ENCODE measurements around the gene NFU1.
A peak's percentile ranks its signal among the peaks of the same experiment; 100 is the strongest.

Gene NFU1

GRCh38 chr2:69416147-69416546 is 21.1 kb downstream of the NFU1 start:
- Histone ChIP-seq H3K9ac (ENCODE audit: low read length) (no peak overlapping the region), H3K36me3 (ENCODE audit: control insufficient read depth, insufficient read depth, low read length, severe bottlenecking) (peaks cover 83% of the 10 kb centered on the region), H3K27me3 (replicated peaks; ENCODE audit: control insufficient read depth, insufficient read depth, low read length) (no peaks in the 10 kb centered on the region), H3K4me1 (ENCODE audit: control insufficient read depth, insufficient read depth, low read length) (no peaks in the 10 kb centered on the region), H3K4me3 (ENCODE audit: low read length) (no peak overlapping the region), H3K9me3 (ENCODE audit: control insufficient read depth, low read length) (no peaks in the 10 kb centered on the region)
- no peak for DNase-seq (ENCODE audit: low read depth)

GRCh38 chr2:69411120-69411519 is 26.1 kb downstream of the NFU1 start:
- Histone ChIP-seq H3K9ac (ENCODE audit: low read length) (no peak overlapping the region), H3K36me3 (ENCODE audit: control insufficient read depth, insufficient read depth, low read length, severe bottlenecking) (peaks cover 75% of the 10 kb centered on the region), H3K27me3 (replicated peaks; ENCODE audit: control insufficient read depth, insufficient read depth, low read length) (no peaks in the 10 kb centered on the region), H3K9me3 (ENCODE audit: control insufficient read depth, low read length) (no peaks in the 10 kb centered on the region), H3K4me1 (ENCODE audit: control insufficient read depth, insufficient read depth, low read length) (no peaks in the 10 kb centered on the region), H3K4me3 (ENCODE audit: low read length) (no peak overlapping the region)
- DNase-seq (ENCODE audit: low read depth) = no peak

GRCh38 chr2:69405306-69405705 is 31.9 kb downstream of the NFU1 start:
- no peaks in the 10 kb centered on the region for H3K4me1 ChIP-seq (ENCODE audit: control insufficient read depth, insufficient read depth, low read length)
- no peak overlapping the region for H3K4me3 ChIP-seq (ENCODE audit: low read length)
- H3K27me3 ChIP-seq (replicated peaks; ENCODE audit: control insufficient read depth, insufficient read depth, low read length) = no peaks in the 10 kb centered on the region
- peaks cover 77% of the 10 kb centered on the region for H3K36me3 ChIP-seq (ENCODE audit: control insufficient read depth, insufficient read depth, low read length, severe bottlenecking)
- no peak overlapping the region for H3K9ac ChIP-seq (ENCODE audit: low read length)
- no peak for DNase-seq (ENCODE audit: low read depth)
- no peaks in the 10 kb centered on the region for H3K9me3 ChIP-seq (ENCODE audit: control insufficient read depth, low read length)

GRCh38 chr2:69400121-69400520 is 37.1 kb downstream of the NFU1 start:
- no peak for DNase-seq (ENCODE audit: low read depth)
- no peak overlapping the region for H3K4me3 ChIP-seq (ENCODE audit: low read length)
- no peaks in the 10 kb centered on the region for H3K27me3 ChIP-seq (replicated peaks; ENCODE audit: control insufficient read depth, insufficient read depth, low read length)
- H3K36me3 ChIP-seq (ENCODE audit: control insufficient read depth, insufficient read depth, low read length, severe bottlenecking) = peaks cover 70% of the 10 kb centered on the region
- peaks cover 3% of the 10 kb centered on the region for H3K4me1 ChIP-seq (ENCODE audit: control insufficient read depth, insufficient read depth, low read length)
- H3K9me3 ChIP-seq (ENCODE audit: control insufficient read depth, low read length) = no peaks in the 10 kb centered on the region
- no peak overlapping the region for H3K9ac ChIP-seq (ENCODE audit: low read length)

- Histone ChIP-seq H3K4me3 (ENCODE audit: low read length) (no peak overlapping the region), H3K9ac (ENCODE audit: low read length) (no peak overlapping the region), H3K36me3 (ENCODE audit: control insufficient read depth, insufficient read depth, low read length, severe bottlenecking) (peaks cover 62% of the 10 kb centered on the region), H3K9me3 (ENCODE audit: control insufficient read depth, low read length) (no peaks in the 10 kb centered on the region), H3K4me1 (ENCODE audit: control insufficient read depth, insufficient read depth, low read length) (peaks cover 3% of the 10 kb centered on the region), H3K27me3 (replicated peaks; ENCODE audit: control insufficient read depth, insufficient read depth, low read length) (no peaks in the 10 kb centered on the region)
- no peak for DNase-seq (ENCODE audit: low read depth)
Measured at GRCh38 chr2:69397234-69397633, 40.0 kb downstream of the NFU1 start.

- peak; percentile 15 for DNase-seq (ENCODE audit: low read depth)
- Histone ChIP-seq H3K9ac (ENCODE audit: low read length) (no peak overlapping the region), H3K27me3 (replicated peaks; ENCODE audit: control insufficient read depth, insufficient read depth, low read length) (no peaks in the 10 kb centered on the region), H3K9me3 (ENCODE audit: control insufficient read depth, low read length) (no peaks in the 10 kb centered on the region), H3K4me1 (ENCODE audit: control insufficient read depth, insufficient read depth, low read length) (peaks cover 9% of the 10 kb centered on the region), H3K36me3 (ENCODE audit: control insufficient read depth, insufficient read depth, low read length, severe bottlenecking) (peaks cover 52% of the 10 kb centered on the region), H3K4me3 (ENCODE audit: low read length) (no peak overlapping the region)
Measured at GRCh38 chr2:69395866-69396265, 41.4 kb downstream of the NFU1 start.

- Histone ChIP-seq H3K36me3 (ENCODE audit: control insufficient read depth, insufficient read depth, low read length, severe bottlenecking) (peaks cover 39% of the 10 kb centered on the region), H3K27me3 (replicated peaks; ENCODE audit: control insufficient read depth, insufficient read depth, low read length) (no peaks in the 10 kb centered on the region), H3K4me3 (ENCODE audit: low read length) (no peak overlapping the region), H3K9ac (ENCODE audit: low read length) (no peak overlapping the region), H3K4me1 (ENCODE audit: control insufficient read depth, insufficient read depth, low read length) (peaks cover 24% of the 10 kb centered on the region), H3K9me3 (ENCODE audit: control insufficient read depth, low read length) (no peaks in the 10 kb centered on the region)
- DNase-seq (ENCODE audit: low read depth) = no peak
Measured at GRCh38 chr2:69393963-69394362, 43.3 kb downstream of the NFU1 start.

- Histone ChIP-seq H3K36me3 (ENCODE audit: control insufficient read depth, insufficient read depth, low read length, severe bottlenecking) (peaks cover 18% of the 10 kb centered on the region), H3K4me1 (ENCODE audit: control insufficient read depth, insufficient read depth, low read length) (peaks cover 28% of the 10 kb centered on the region), H3K9me3 (ENCODE audit: control insufficient read depth, low read length) (no peaks in the 10 kb centered on the region), H3K27me3 (replicated peaks; ENCODE audit: control insufficient read depth, insufficient read depth, low read length) (no peaks in the 10 kb centered on the region), H3K4me3 (ENCODE audit: low read length) (no peak overlapping the region), H3K9ac (ENCODE audit: low read length) (peak overlapping the region; percentile 51)
- no peak for DNase-seq (ENCODE audit: low read depth)
Measured at GRCh38 chr2:69390471-69390870, 46.8 kb downstream of the NFU1 start.

- peak; percentile 2 for DNase-seq (ENCODE audit: low read depth)
- no peak overlapping the region for H3K4me3 ChIP-seq (ENCODE audit: low read length)
Measured at GRCh38 chr2:69390001-69390400, 47.2 kb downstream of the NFU1 start.

GRCh38 chr2:69389271-69389670 is 48.0 kb downstream of the NFU1 start:
- Histone ChIP-seq H3K36me3 (ENCODE audit: control insufficient read depth, insufficient read depth, low read length, severe bottlenecking) (peaks cover 8% of the 10 kb centered on the region), H3K4me3 (ENCODE audit: low read length) (no peak overlapping the region), H3K4me1 (ENCODE audit: control insufficient read depth, insufficient read depth, low read length) (peaks cover 30% of the 10 kb centered on the region), H3K9me3 (ENCODE audit: control insufficient read depth, low read length) (no peaks in the 10 kb centered on the region), H3K9ac (ENCODE audit: low read length) (peak overlapping the region; percentile 51), H3K27me3 (replicated peaks; ENCODE audit: control insufficient read depth, insufficient read depth, low read length) (no peaks in the 10 kb centered on the region)
- DNase-seq (ENCODE audit: low read depth) = no peak

More at GRCh38 chr2:69390001-69390400, 47.2 kb downstream of the NFU1 start:
- Histone ChIP-seq H3K9me3 (ENCODE audit: control insufficient read depth, low read length) (no peaks in the 10 kb centered on the region), H3K4me1 (ENCODE audit: control insufficient read depth, insufficient read depth, low read length) (peaks cover 28% of the 10 kb centered on the region), H3K27me3 (replicated peaks; ENCODE audit: control insufficient read depth, insufficient read depth, low read length) (no peaks in the 10 kb centered on the region), H3K9ac (ENCODE audit: low read length) (peak overlapping the region; percentile 51), H3K36me3 (ENCODE audit: control insufficient read depth, insufficient read depth, low read length, severe bottlenecking) (peaks cover 15% of the 10 kb centered on the region)

GRCh38 chr2:69387770-69388481 is 49.3 kb downstream of the NFU1 start:
- no peak for DNase-seq (ENCODE audit: low read depth)
- Histone ChIP-seq H3K9me3 (ENCODE audit: control insufficient read depth, low read length) (no peaks in the 10 kb centered on the region), H3K27me3 (replicated peaks; ENCODE audit: control insufficient read depth, insufficient read depth, low read length) (no peaks in the 10 kb centered on the region), H3K36me3 (ENCODE audit: control insufficient read depth, insufficient read depth, low read length, severe bottlenecking) (no peaks in the 10 kb centered on the region), H3K9ac (ENCODE audit: low read length) (peak overlapping the region; percentile 95), H3K4me1 (ENCODE audit: control insufficient read depth, insufficient read depth, low read length) (peaks cover 42% of the 10 kb centered on the region), H3K4me3 (ENCODE audit: low read length) (peak overlapping the region; percentile 97)

Measured in adipocyte (in vitro differentiated cells).